Choroid plexus epithelial cell (primary cell): ENCODE measurements around the gene HRK.

Experiments used
- DNase-seq: peaks from one replicate; pipeline ENCODE4 v3.0.0-alpha.2; 2010; ENCODE audit warnings: low read depth
- H3K4me3 ChIP-seq: 2 replicates; pipeline ENCODE4 v1.5.1; 2011; ENCODE audit warnings: low read depth, mild to moderate bottlenecking, control low read depth, low read length, moderate library complexity
- TF ChIP-seq, protein P1 (sequence below): conservative IDR thresholded peaks from 2 replicates; pipeline ENCODE4 v1.5.1; 2011; ENCODE audit warnings: low read depth, mild to moderate bottlenecking, control low read depth, inconsistent platforms, low read length, moderate library complexity

HRK gene

DNA sequence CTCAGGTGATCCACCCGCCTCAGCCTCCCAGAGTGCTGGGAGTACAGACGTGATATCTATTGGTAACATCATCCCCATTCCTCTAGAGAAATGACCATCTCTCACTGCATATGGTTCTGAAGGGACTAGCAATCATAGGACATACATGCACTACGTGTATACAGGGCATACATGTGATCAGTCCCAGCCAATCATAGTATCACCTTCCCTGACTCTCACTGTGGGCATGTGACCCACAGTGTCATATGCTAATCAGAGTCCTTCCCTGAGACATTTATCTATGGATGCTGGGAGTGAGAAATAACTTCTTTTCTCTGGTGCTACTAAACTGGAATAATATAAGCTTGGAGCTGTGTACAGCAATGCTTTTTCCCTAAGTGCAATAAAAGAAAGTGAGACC is 17.4 kb upstream of the HRK start:
- TF ChIP-seq, protein P1, sequence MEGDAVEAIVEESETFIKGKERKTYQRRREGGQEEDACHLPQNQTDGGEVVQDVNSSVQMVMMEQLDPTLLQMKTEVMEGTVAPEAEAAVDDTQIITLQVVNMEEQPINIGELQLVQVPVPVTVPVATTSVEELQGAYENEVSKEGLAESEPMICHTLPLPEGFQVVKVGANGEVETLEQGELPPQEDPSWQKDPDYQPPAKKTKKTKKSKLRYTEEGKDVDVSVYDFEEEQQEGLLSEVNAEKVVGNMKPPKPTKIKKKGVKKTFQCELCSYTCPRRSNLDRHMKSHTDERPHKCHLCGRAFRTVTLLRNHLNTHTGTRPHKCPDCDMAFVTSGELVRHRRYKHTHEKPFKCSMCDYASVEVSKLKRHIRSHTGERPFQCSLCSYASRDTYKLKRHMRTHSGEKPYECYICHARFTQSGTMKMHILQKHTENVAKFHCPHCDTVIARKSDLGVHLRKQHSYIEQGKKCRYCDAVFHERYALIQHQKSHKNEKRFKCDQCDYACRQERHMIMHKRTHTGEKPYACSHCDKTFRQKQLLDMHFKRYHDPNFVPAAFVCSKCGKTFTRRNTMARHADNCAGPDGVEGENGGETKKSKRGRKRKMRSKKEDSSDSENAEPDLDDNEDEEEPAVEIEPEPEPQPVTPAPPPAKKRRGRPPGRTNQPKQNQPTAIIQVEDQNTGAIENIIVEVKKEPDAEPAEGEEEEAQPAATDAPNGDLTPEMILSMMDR: no peak
- DNase-seq: no peak
- H3K4me3 ChIP-seq: no peak overlapping the region

DNA sequence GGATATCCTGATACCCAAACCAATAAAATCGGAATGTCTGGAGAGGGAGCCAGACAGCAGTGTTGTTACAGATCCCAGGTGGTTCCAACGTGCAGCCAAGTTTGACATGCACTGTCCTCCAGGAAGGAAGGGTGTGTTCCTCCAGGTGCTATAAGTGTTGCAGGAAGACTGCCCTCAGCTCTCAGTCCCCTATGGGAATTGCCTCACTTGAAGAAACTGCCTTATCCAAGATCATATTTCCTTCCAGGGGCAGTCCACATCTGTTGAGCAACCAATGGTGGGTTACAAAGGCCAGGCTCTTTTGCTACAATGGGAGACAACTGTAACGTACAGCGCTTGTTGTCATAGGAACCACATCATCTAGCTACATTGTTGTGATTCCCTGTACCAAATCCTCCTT is 16.2 kb upstream of the HRK start:
- H3K4me3 ChIP-seq: no peak overlapping the region
- DNase-seq: no peak
- TF ChIP-seq, protein P1: no peak

DNA sequence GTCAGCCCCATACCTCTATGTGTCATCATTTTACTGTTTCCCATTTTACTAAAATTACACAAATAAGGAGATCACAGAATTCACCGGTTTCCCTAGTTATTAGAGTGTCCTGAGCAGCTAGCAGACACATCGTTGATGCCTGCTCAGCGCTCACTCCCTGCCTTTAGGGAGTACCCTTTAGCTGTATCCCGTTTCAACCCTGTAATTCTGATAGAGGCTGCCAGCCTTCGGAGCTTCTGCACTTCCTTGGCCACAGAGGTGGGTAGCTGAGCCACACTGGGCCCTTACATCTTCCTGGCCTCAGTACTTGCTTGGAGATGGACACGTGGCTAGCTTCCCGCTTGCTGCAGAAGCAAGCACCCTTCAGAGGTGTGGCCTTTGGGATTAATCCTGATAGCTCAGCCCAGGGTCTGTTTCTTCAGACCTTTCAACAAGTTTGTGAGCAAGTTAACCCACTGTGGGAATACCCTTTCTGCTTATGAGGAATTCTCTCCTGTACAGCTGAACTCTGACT is 15.2 kb upstream of the HRK start:
- H3K4me3 ChIP-seq: no peak overlapping the region
- DNase-seq: no peak
- TF ChIP-seq, protein P1: no peak

DNA sequence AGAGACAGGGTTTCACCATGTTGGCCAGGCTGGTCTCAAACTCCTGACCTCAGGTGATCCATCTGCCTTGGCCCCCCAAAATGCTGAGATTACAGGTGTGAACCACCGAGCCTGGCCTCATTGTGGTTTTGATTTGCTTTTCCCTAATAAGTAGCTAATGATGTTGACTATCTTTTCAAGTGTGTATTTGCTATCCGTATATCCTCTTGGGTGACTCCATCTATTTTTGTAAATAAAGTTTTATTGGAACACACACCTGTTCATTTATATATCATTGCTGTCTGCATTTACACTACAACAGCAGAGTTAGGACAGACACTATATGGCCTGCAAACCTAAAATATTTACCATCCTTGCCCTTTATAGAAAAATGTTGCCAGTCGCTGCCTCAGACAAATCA is 13.7 kb upstream of the HRK start:
- H3K4me3 ChIP-seq: no peak overlapping the region
- DNase-seq: no peak

DNA sequence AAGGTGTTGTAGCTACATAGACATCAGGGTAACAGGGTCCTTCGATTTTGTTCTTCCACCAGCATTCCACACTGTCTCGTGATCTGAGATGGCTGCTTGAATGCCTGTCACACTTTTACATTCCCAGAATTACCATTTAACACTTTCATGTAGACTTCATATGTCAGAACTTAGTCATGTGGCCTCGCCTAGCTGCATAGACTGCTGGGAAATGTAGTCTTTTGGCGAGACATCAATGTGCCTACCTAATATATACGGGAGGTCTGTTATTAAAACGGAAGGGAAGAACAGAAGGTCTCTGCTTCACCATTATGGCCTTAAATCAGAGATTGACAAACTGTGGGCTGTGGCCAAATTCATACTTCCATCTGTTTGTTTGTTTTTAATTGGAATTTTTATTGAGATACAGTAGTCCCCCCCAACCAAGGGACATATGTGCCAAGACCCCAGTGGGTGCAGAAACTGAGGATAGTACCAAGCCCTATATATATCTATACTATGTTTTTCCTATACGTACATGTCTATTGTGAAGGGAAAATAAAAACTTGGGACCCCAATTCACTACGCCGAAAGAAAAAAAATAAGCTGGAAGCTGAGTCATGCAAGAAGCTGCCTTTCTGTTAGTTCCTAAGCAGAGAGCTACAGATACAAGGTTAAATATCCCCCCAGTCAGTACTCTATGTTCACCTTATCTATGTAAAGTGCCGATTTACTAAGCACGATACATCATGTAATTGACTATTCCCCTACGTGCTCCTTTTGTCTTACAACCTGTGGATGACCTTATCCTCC is 11.3 kb upstream of the HRK start:
- TF ChIP-seq, protein P1: no peak
- H3K4me3 ChIP-seq: no peak overlapping the region
- DNase-seq: no peak

More for the DNA sequence above, 13.7 kb upstream of the HRK start:
- TF ChIP-seq, protein P1: no peak

DNA sequence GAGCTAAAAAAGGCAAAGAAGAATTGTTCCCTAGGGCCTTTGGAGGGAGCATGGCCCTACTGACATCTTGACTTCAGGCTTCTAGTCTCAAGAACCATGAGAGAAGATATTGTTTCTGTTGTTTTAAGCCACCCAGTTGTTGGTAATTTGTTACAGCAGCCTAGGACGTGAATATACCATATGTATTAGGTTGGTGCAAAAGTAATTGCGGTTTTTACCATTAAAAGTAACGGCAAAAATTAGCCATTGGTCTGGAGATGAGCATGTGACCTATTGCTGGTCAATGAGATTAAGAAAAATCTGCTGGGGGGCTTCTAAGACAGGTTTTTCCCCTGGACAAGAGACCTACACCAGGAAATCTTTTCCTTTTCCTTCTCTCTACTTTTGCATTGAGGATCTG is 9.8 kb upstream of the HRK start:
- TF ChIP-seq, protein P1: no peak
- no peak for DNase-seq
- H3K4me3 ChIP-seq: no peak overlapping the region

DNA sequence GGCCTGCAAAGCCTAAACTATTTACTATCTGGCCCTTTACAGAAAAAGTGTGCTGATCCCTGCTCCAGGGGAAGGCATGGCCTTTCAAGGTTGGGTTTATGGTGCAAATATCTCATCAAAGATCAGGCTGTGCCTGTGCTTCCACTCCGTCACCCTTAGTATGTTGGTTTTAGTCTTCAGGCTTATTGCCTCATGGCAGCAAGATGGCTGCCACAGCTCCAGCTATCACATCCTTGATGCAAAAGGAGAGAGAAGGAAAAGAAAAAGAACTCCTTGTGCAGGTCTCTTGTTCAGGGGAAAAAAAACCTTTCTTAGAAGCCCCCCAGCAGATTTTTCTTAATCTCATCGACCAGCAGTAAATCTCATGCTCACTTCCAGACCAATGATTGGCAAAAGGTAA is 9.1 kb upstream of the HRK start:
- TF ChIP-seq, protein P1: no peak

More for the DNA sequence above, 9.1 kb upstream of the HRK start:
- DNase-seq: no peak
- H3K4me3 ChIP-seq: no peak overlapping the region
